ENCODE results near the gene VSIG10L.

GRCh38 chr19:51331716-51332115 is 10.2 kb downstream of the VSIG10L start:
- TF ChIP-seq CTCF (IDR thresholded peaks at IDR 0.05) (no peak), EP300 (IDR thresholded peaks at IDR 0.05; ENCODE audit: low read depth) (no peak)

All from transverse colon (tissue), 3 donors.